Prostate gland (tissue), 2 donors: ENCODE results near the gene FLOT1. TPM values are rescaled to one million over a fixed set of nuclear protein-coding genes. Genes with fewer than 3 reads are reported as not detected.

ENCODE experiments used
- DNase-seq: peaks from one replicate; pipeline ENCODE4 v3.0.0-alpha.2; 2019; ENCODE audit warnings: low spot score
- H3K27ac ChIP-seq, 2 donors: fragments of 200-600 bp; sonication (generic); 2 replicates each; pipeline ENCODE4 v1.5.1; 2017 to 2019
- H3K27me3 ChIP-seq: fragments of 200-600 bp; sonication (generic); replicated peaks from 2 replicates; pipeline ENCODE4 v1.5.1; 2019; ENCODE audit not compliant: insufficient read depth
- H3K36me3 ChIP-seq, 2 donors: fragments of 200-600 bp; sonication (generic); 1 replicate in 1 of 2; 2 replicates in 1 of 2; pipeline versions ENCODE4 v1.5.1 to v1.8.1; 2017 to 2019
- H3K4me1 ChIP-seq: fragments of 200-600 bp; sonication (generic); replicated peaks from 2 replicates; pipeline ENCODE4 v1.5.1; 2019
- H3K4me3 ChIP-seq, 2 donors: fragments of 200-600 bp; sonication (generic); 2 replicates each; pipeline ENCODE4 v1.5.1; 2017 to 2019
- H3K9me3 ChIP-seq: fragments of 200-600 bp; sonication (generic); 2 replicates; pipeline ENCODE4 v1.5.1; 2017
- POLR2A ChIP-seq: fragments of 450-650 bp; IDR thresholded peaks from one replicate; pipeline ENCODE4 v1.6.1; 2016; ENCODE audit warnings: antibody characterized with exemption, mild to moderate bottlenecking
- POLR2AphosphoS5 ChIP-seq: sonication (generic); formaldehyde crosslinking; IDR thresholded peaks from one replicate; pipeline ENCODE4 v1.6.1; 2017; ENCODE audit warnings: antibody characterized with exemption
- WGBS: methylation state at CpG from one replicate; pipeline ENCODE4 v1.1.5; 2018; 5-methylcytosine and 5-hydroxymethylcytosine counted together
- intact Hi-C: fragments of 100-400 bp; cut with DNase I; formaldehyde crosslinking; loops from one replicate; pipeline ENCODE4 v1.14.2; 2022
- total RNA-seq, 2 donors: library from RNA; depleted of rRNA; stranded (reverse); fragments of >200 nt; gene quantifications; one replicate each; pipeline ENCODE4 v1.1.0, GENCODE V29; 2016
- TF ChIP-seq, protein P1 (sequence below), 4 experiments: fragments of 200-600 bp in 2 of 4; fragments of 450-650 bp in 2 of 4; sonication (generic) in 2 of 4; IDR thresholded peaks; 1 replicate in 3 of 4; 2 replicates in 1 of 4; pipeline ENCODE4 v1.5.1; 2016 to 2019; ENCODE audit warnings: antibody characterized with exemption in 4 of 4, mild to moderate bottlenecking in 2 of 4, moderate library complexity in 2 of 4

The FLOT1 gene
- total RNA-seq, 2 donors from 2014 or later: 117 to 133 TPM

- TF ChIP-seq POLR2A (no peak), POLR2AphosphoS5 (no peak)
- TF ChIP-seq, protein P1, sequence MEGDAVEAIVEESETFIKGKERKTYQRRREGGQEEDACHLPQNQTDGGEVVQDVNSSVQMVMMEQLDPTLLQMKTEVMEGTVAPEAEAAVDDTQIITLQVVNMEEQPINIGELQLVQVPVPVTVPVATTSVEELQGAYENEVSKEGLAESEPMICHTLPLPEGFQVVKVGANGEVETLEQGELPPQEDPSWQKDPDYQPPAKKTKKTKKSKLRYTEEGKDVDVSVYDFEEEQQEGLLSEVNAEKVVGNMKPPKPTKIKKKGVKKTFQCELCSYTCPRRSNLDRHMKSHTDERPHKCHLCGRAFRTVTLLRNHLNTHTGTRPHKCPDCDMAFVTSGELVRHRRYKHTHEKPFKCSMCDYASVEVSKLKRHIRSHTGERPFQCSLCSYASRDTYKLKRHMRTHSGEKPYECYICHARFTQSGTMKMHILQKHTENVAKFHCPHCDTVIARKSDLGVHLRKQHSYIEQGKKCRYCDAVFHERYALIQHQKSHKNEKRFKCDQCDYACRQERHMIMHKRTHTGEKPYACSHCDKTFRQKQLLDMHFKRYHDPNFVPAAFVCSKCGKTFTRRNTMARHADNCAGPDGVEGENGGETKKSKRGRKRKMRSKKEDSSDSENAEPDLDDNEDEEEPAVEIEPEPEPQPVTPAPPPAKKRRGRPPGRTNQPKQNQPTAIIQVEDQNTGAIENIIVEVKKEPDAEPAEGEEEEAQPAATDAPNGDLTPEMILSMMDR (IDR thresholded peaks at IDR 0.05): no peak
- no peaks in the 10 kb centered on the region for H3K27me3 ChIP-seq
- 77% methylated on average over 1 of the region's 1 CpG for WGBS
- no peaks in the 10 kb centered on the region for H3K9me3 ChIP-seq
- H3K36me3 ChIP-seq: no peaks in the 10 kb centered on the region
- no peak for DNase-seq
- intact Hi-C loops: no loop called here
- H3K27ac ChIP-seq: no peak overlapping the region
- no peak overlapping the region for H3K4me3 ChIP-seq
- H3K4me1 ChIP-seq: no peaks in the 10 kb centered on the region
Observed at GRCh38 chr6:30763155-30763617, 20.7 kb upstream of the FLOT1 start.

DNA sequence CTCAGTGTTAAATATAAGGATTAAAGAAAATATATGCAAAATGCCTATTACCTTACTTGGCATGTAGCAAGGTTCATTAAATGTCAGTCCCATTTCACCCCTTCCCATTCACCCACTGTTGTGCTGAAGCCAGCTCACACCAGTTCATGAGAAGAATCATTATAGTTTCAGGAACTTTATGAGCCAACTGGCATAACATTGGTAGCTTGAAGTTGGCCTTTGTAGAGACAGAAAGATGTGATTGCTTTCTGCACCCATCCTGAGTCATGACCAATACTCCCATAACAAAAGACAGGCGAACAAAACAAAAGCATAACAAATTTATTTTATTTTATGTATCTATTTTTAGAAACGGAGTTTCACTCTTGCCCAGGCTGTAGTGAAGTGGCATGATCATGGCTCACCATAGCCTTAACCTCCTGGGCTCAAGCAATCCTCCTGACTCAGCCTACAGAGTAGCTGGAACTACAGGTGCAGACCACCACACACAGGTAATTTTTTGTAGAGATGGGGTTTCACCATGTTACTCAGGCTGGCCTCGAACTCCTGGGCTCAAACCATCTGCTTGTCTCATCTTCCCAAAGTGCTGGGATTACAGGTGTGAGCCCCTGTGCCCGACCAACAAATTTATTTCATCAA lies 19.4 kb upstream of the FLOT1 start:
- intact Hi-C loops: no loop called here
- H3K4me3 ChIP-seq: no peak overlapping the region
- 81% methylated on average over 4 of the region's 4 CpGs for WGBS
- no peak for TF ChIP-seq POLR2AphosphoS5
- no peak for TF ChIP-seq POLR2A
- TF ChIP-seq, protein P1 (IDR thresholded peaks at IDR 0.05): no peak
- H3K27me3 ChIP-seq: no peaks in the 10 kb centered on the region
- H3K27ac ChIP-seq: no peak overlapping the region
- H3K9me3 ChIP-seq: no peaks in the 10 kb centered on the region
- no peak for DNase-seq
- no peaks in the 10 kb centered on the region for H3K36me3 ChIP-seq
- H3K4me1 ChIP-seq: no peaks in the 10 kb centered on the region

GRCh38 chr6:30760549-30760948 lies 18.1 kb upstream of the FLOT1 start:
- WGBS: 48% methylated on average over 8 of the region's 8 CpGs
- DNase-seq: no peak
- H3K4me1 ChIP-seq: no peaks in the 10 kb centered on the region
- H3K36me3 ChIP-seq: no peaks in the 10 kb centered on the region
- intact Hi-C loops: no loop called here
- no peaks in the 10 kb centered on the region for H3K27me3 ChIP-seq
- H3K4me3 ChIP-seq: no peak overlapping the region
- H3K9me3 ChIP-seq: no peaks in the 10 kb centered on the region
- TF ChIP-seq POLR2A (no peak), POLR2AphosphoS5 (peak; percentile 52)
- TF ChIP-seq, protein P1 (IDR thresholded peaks at IDR 0.05): no peak
- no peak overlapping the region for H3K27ac ChIP-seq

- Histone ChIP-seq H3K4me1 (no peaks in the 10 kb centered on the region), H3K36me3 (no peaks in the 10 kb centered on the region), H3K4me3 (no peak overlapping the region), H3K27me3 (no peaks in the 10 kb centered on the region), H3K9me3 (no peaks in the 10 kb centered on the region), H3K27ac (no peak overlapping the region)
- WGBS: 87% methylated on average over 10 of the region's 10 CpGs
- TF ChIP-seq, protein P1 (IDR thresholded peaks at IDR 0.05): no peak
- TF ChIP-seq POLR2AphosphoS5 (no peak), POLR2A (no peak)
- intact Hi-C loops: no loop called here
- DNase-seq: no peak
Observed at GRCh38 chr6:30759575-30760239, 17.2 kb upstream of the FLOT1 start.
